T-cell (primary cell): ENCODE data around the gene ADSL. TPM values are rescaled to one million over a fixed set of nuclear protein-coding genes. Genes with fewer than 3 reads are reported as not detected.

ENCODE experiments used
- ATAC-seq, 4 experiments: fragments of 200-7000 bp in 3 of 4; fragments of 150-1000 bp in 1 of 4; cut with Tn5 transposase; replicated peaks in 1 of 4; 1 replicate in 3 of 4; 2 replicates in 1 of 4; pipeline ENCODE4 v1.10.0; 2021; ENCODE audit warnings: moderate library complexity in 3 of 4, mild to moderate bottlenecking in 2 of 4, moderate number of reproducible peaks in 1 of 4
- CTCF ChIA-PET, 2 donors: fragments of 300-600 bp; sonication (Branson Sonifier 250); formaldehyde crosslinking; loops; one replicate each; lab custom pipeline; 2022; ENCODE audit warnings: antibody characterized with exemption in 2 of 2; lab: Charles Lee
- POLR2A ChIA-PET, 2 donors: fragments of 300-600 bp; sonication (Branson Sonifier 250); formaldehyde crosslinking; loops; one replicate each; lab custom pipeline; 2022; ENCODE audit warnings: antibody characterized with exemption in 2 of 2; lab: Charles Lee
- DNase-seq, 35 experiments: peaks; one replicate each; pipeline versions ENCODE4 v3.0.0 to v3.0.0-alpha.2; 2013 to 2023
- H3K27ac ChIP-seq: one replicate; pipeline ENCODE4 v1.5.1; 2013; ENCODE audit warnings: low read length
- H3K27me3 ChIP-seq, 2 experiments: replicated peaks in 1 of 2; 1 replicate in 1 of 2; 2 replicates in 1 of 2; pipeline versions ENCODE4 v1.6.1 to v1.7.0; 2013; ENCODE audit warnings: low read length in 1 of 2, mixed read lengths in 1 of 2; ENCODE audit not compliant: control insufficient read depth in 2 of 2, insufficient read depth in 2 of 2; ENCODE audit errors: extremely low read depth in 1 of 2
- H3K36me3 ChIP-seq, 2 donors: 1 replicate in 1 of 2; 2 replicates in 1 of 2; pipeline versions ENCODE4 v1.6.1 to v1.7.0; 2013; ENCODE audit warnings: low read length in 1 of 2; ENCODE audit not compliant: control insufficient read depth in 2 of 2, insufficient read depth in 1 of 2; ENCODE audit errors: extremely low read depth in 1 of 2
- H3K4me1 ChIP-seq, 2 experiments: 1 replicate in 1 of 2; 2 replicates in 1 of 2; pipeline versions ENCODE4 v1.6.1 to v1.7.0; 2013; ENCODE audit warnings: low read length in 2 of 2, mixed read lengths in 1 of 2; ENCODE audit not compliant: insufficient read depth in 2 of 2, control insufficient read depth in 1 of 2; ENCODE audit errors: extremely low read depth in 1 of 2
- H3K4me3 ChIP-seq, 2 donors: 1 replicate in 1 of 2; 2 replicates in 1 of 2; pipeline versions ENCODE4 v1.5.1 to v1.7.0; 2013; ENCODE audit warnings: mild to moderate bottlenecking in 2 of 2, low read length in 1 of 2, moderate library complexity in 1 of 2; ENCODE audit not compliant: control insufficient read depth in 1 of 2; ENCODE audit errors: extremely low read depth in 1 of 2
- H3K9me3 ChIP-seq: 2 replicates; pipeline ENCODE4 v1.7.0; 2013
- H3K27ac Mint-ChIP-seq, 2 donors: one replicate each; pipeline ENCODE4 v1.8.0; 2020 to 2021; ENCODE audit warnings: mild to moderate bottlenecking in 2 of 2, mixed read lengths in 2 of 2
- H3K27me3 Mint-ChIP-seq, 2 donors: one replicate each; pipeline ENCODE4 v1.8.0; 2021 to 2022; ENCODE audit warnings: mixed read lengths in 2 of 2
- H3K36me3 Mint-ChIP-seq: one replicate; pipeline ENCODE4 v1.8.0; 2021; ENCODE audit warnings: mixed read lengths
- H3K4me1 Mint-ChIP-seq, 3 donors: one replicate each; pipeline ENCODE4 v1.8.0; 2020 to 2022; ENCODE audit warnings: mixed read lengths in 3 of 3, mild to moderate bottlenecking in 1 of 3
- H3K4me3 Mint-ChIP-seq, 3 donors: one replicate each; pipeline ENCODE4 v1.8.0; 2020 to 2022; ENCODE audit warnings: mild to moderate bottlenecking in 3 of 3, mixed read lengths in 3 of 3, moderate library complexity in 3 of 3
- H3K9me3 Mint-ChIP-seq, 3 donors: one replicate each; pipeline ENCODE4 v1.8.0; 2020 to 2022; ENCODE audit warnings: mixed read lengths in 3 of 3
- WGBS: methylation state at CpG from one replicate; pipeline ENCODE4 v1.1.5; 2013; ENCODE audit warnings: missing lambda C conversion rate; ENCODE audit not compliant: insufficient coverage; 5-methylcytosine and 5-hydroxymethylcytosine counted together
- total RNA-seq, 35 experiments: library from RNA in 6 of 35; stranded (reverse) in 6 of 35; fragments of 120-200 nt in 1 of 35; gene quantifications; one replicate each; pipeline versions ENCODE4 v1.2.1 to v1.2.4 and lab custom pipeline; 2013 to 2026

Gene ADSL
- total RNA-seq, 5 donors from 2014 or later (not counting 1 experiment from before 2014, with no cell fraction given), result 64.0 to 84.3 (median 75.1) TPM

DNA sequence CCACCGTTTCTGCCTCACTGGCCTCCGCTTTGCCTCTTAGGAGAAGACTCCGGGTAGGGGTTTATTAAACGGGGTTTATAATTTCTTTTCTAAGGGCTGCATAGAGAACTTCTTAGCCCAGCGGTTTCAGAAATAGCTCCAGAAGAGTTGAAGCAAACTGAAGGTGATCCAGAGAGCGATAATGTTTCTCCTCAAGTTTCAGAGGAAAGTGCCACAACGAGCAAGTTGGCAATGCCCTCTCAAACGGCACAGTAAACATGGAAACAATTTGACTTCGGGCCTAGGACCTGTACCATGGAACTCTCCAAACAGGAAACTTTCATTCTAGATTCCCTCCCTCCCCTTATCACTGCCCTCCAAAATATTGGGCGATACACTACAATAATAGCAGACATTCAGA lies 1.0 kb downstream of the ADSL start:
- H3K4me1 Mint-ChIP-seq, result peaks cover 45 to 54% (median 49%) of the 10 kb centered on the region in 3 donors
- peaks cover 26 to 54% of the 10 kb centered on the region in 2 experiments for H3K4me1 ChIP-seq

GRCh38 chr22:40348025-40348658 lies 1.8 kb downstream of the ADSL start:
- DNase-seq, result peak; percentile 42 to 84 (median 65)
- Mint-ChIP-seq H3K27me3 (no peaks in the 10 kb centered on the region), H3K4me3 (peak overlapping the region; percentile 92 to 98 (median 97)), H3K4me1 (peaks cover 36 to 48% (median 47%) of the 10 kb centered on the region in 3 donors), H3K27ac (peak overlapping the region; percentile 98 to 99), H3K9me3 (no peaks in the 10 kb centered on the region), H3K36me3 (peaks cover 15% of the 10 kb centered on the region)
- Histone ChIP-seq H3K27ac (peak overlapping the region; percentile 85), H3K27me3 (no peaks in the 10 kb centered on the region), H3K4me1 (peaks cover 17 to 47% of the 10 kb centered on the region in 2 experiments), H3K9me3 (no peaks in the 10 kb centered on the region), H3K4me3 (peak overlapping the region in 1 of 2 donors; percentile 96), H3K36me3 (peaks cover 4 to 42% of the 10 kb centered on the region in 2 donors)
- ChIA-PET CTCF (interaction anchor here (0.5 to 4.4 kb wide), 22 partner anchors 23 to 852 kb away, joined by 3 to 29 read pairs (median 4); partner anchors contain the start of gene TNRC6B (in 1 of the 2)), POLR2A (interaction anchor here (0.7 to 1.4 kb wide), 2 partner anchors 72 to 304 kb away, joined by 5 to 7 read pairs; no protein-coding TSS in a partner anchor)
- 0% methylated on average over 1 of the region's 10 CpGs for WGBS
- peak; percentile 25 to 44 (median 32) for ATAC-seq

More for the DNA sequence above, 1.0 kb downstream of the ADSL start:
- peaks cover 4 to 34% of the 10 kb centered on the region in 2 donors for H3K36me3 ChIP-seq
- ChIA-PET CTCF (interaction anchor here (0.5 to 4.4 kb wide), 18 partner anchors 22 to 814 kb away, joined by 3 to 29 read pairs (median 4); partner anchors contain the start of gene TNRC6B (in 1 of the 2)), POLR2A (interaction anchor here in 1 of 2 donors (0.6 to 1.4 kb wide), 2 partner anchors 303 to 1000 kb away, joined by 3 to 5 read pairs; no protein-coding TSS in a partner anchor)
- ATAC-seq (no peak), DNase-seq (no peak)
- H3K27ac ChIP-seq, result peak overlapping the region; percentile 85
- no peaks in the 10 kb centered on the region for H3K9me3 Mint-ChIP-seq
- H3K27me3 Mint-ChIP-seq, result no peaks in the 10 kb centered on the region
- H3K4me3 Mint-ChIP-seq, result peak overlapping the region; percentile 92 to 98 (median 97)
- peak overlapping the region; percentile 98 to 99 for H3K27ac Mint-ChIP-seq
- peak overlapping the region; percentile 81 to 96 for H3K4me3 ChIP-seq
- H3K27me3 ChIP-seq, result no peaks in the 10 kb centered on the region
- H3K36me3 Mint-ChIP-seq, result peaks cover 11% of the 10 kb centered on the region
- WGBS, result 7% methylated on average over 6 of the region's 10 CpGs
- H3K9me3 ChIP-seq, result no peaks in the 10 kb centered on the region

DNA sequence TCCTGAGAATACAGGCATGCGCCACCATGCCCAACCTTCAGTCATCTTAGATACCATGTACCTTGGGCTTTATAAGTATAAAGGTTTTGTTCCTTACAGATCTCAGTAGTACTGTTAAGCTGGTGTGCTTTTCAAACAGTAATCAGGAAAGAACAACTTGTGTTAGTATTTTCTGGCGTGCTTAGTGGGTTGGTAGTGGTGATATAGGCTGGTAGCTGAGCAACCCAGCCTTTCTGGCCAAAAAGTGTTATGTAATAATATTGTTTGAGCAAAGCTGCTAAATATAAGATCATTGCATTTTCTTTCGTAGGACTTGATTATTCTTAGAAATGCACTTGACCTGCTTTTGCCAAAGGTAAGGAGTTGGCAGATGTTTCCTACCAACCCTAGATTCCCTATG lies 6.5 kb downstream of the ADSL start:
- Mint-ChIP-seq H3K4me1 (peaks cover 12 to 24% (median 19%) of the 10 kb centered on the region in 3 donors), H3K27ac (peak overlapping the region in 1 of 2 donors; percentile 52), H3K27me3 (no peaks in the 10 kb centered on the region), H3K4me3 (no peak overlapping the region), H3K36me3 (peaks cover 37% of the 10 kb centered on the region), H3K9me3 (no peaks in the 10 kb centered on the region)
- Histone ChIP-seq H3K9me3 (no peaks in the 10 kb centered on the region), H3K27ac (no peak overlapping the region), H3K4me3 (no peak overlapping the region), H3K36me3 (peaks cover 9 to 77% of the 10 kb centered on the region in 2 donors), H3K27me3 (no peaks in the 10 kb centered on the region), H3K4me1 (peaks cover 6 to 7% of the 10 kb centered on the region in 2 experiments)
- WGBS, result no CpG with 5 or more reads among the region's 3 CpGs
- DNase-seq, result no peak
- POLR2A ChIA-PET, result no interaction called here
- CTCF ChIA-PET, result interaction anchor here (0.6 kb wide), 2 partner anchors 294 to 402 kb away, joined by 5 read pairs; no protein-coding TSS in a partner anchor
- ATAC-seq, result no peak

DNA sequence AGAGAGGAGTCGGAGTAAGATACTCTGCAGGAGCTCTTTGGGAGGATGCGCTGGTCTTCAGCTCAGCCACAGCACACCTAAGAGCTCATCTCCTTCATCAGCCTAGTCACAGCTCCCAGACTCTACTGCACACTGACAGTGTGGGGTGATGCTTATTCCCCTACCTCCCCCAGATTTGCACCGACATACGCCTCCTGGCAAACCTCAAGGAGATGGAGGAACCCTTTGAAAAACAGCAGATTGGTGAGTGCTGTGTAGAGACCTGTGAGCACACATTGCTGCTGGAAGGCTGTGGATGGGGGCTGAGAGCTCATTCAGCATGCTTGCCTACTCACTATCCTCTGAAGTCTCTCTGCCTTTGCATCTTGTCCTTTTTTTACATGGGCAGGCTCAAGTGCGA lies 14.8 kb downstream of the ADSL start:
- 98% methylated on average over 3 of the region's 5 CpGs for WGBS
- no peak overlapping the region for H3K4me3 ChIP-seq
- ATAC-seq (no peak), DNase-seq (no peak)
- ChIA-PET POLR2A (no interaction called here), CTCF (no interaction called here)
- no peaks in the 10 kb centered on the region for H3K27me3 ChIP-seq
- H3K9me3 Mint-ChIP-seq, result no peaks in the 10 kb centered on the region
- no peaks in the 10 kb centered on the region for H3K4me1 ChIP-seq
- H3K27ac ChIP-seq, result no peak overlapping the region
- H3K4me1 Mint-ChIP-seq, result peaks cover 0 to 11% (median 0%) of the 10 kb centered on the region in 3 donors
- H3K36me3 ChIP-seq, result peaks cover 33 to 91% of the 10 kb centered on the region in 2 donors
- H3K36me3 Mint-ChIP-seq, result peaks cover 70% of the 10 kb centered on the region
- H3K27me3 Mint-ChIP-seq, result no peaks in the 10 kb centered on the region
- no peak overlapping the region for H3K4me3 Mint-ChIP-seq
- H3K27ac Mint-ChIP-seq, result no peak overlapping the region
- H3K9me3 ChIP-seq, result no peaks in the 10 kb centered on the region

DNA sequence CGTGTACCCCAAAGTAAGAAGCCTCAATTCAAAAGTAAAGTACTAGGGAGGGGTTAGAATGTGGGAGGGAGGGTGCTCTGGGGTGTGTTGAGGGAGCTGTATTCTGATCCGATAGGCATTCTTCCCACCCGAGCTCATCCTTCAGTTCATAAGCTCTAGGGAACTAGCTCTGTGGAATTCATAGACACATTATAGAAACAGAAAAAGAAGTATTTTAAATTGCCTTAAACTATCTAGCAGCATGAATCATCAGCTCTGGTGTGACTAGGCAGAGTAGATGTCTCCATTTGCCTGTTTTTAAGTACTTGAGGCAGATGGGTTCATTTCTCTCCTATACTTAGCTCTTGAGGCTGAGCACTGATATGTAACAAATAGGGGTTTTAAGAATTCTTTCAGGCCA lies 16.8 kb downstream of the ADSL start:
- no peak overlapping the region for H3K4me3 Mint-ChIP-seq

DNA sequence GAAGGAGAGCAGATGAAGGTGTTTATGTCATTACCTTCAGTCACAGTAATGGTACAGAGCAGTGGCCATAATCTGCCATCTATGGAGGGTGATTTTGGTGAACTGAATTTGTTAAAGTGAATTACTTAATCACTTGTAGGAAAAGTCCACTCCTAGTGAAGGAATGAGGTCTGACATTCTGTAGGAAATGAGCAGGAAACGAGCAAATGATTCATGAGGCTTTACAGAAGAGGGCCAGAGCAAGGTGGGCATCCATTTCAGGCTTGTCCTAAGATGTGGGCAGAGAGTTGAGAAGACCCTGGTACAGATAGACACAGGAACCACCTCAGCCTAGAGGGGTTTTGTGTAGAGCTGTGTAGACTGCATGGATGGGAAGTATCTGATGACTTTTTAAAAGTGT lies 18.1 kb downstream of the ADSL start:
- Mint-ChIP-seq H3K36me3 (peaks cover 70% of the 10 kb centered on the region), H3K27ac (peak overlapping the region; percentile 8 to 19), H3K9me3 (no peaks in the 10 kb centered on the region), H3K4me1 (peaks cover 0 to 17% (median 0%) of the 10 kb centered on the region in 3 donors), H3K27me3 (no peaks in the 10 kb centered on the region), H3K4me3 (no peak overlapping the region)
- H3K4me1 ChIP-seq, result no peaks in the 10 kb centered on the region
- WGBS, result 100% methylated on average over 1 of the region's 1 CpG
- no peak overlapping the region for H3K27ac ChIP-seq
- H3K4me3 ChIP-seq, result no peak overlapping the region
- ATAC-seq, result no peak
- CTCF ChIA-PET, result no interaction called here
- no peak for DNase-seq
- H3K9me3 ChIP-seq, result no peaks in the 10 kb centered on the region
- POLR2A ChIA-PET, result no interaction called here
- peaks cover 30 to 84% of the 10 kb centered on the region in 2 donors for H3K36me3 ChIP-seq
- H3K27me3 ChIP-seq, result no peaks in the 10 kb centered on the region

More for the DNA sequence above, 16.8 kb downstream of the ADSL start:
- ChIA-PET POLR2A (interaction anchor here (0.6 to 0.7 kb wide), 2 partner anchors 156 to 245 kb away, joined by 3 to 4 read pairs; no protein-coding TSS in a partner anchor), CTCF (interaction anchor here in 1 of 2 donors (0.6 kb wide), 1 partner anchor 647 kb away, joined by 4 read pairs; no protein-coding TSS in a partner anchor)
- Mint-ChIP-seq H3K36me3 (peaks cover 74% of the 10 kb centered on the region), H3K9me3 (no peaks in the 10 kb centered on the region), H3K27me3 (no peaks in the 10 kb centered on the region), H3K27ac (peak overlapping the region in 1 of 2 donors; percentile 12), H3K4me1 (peaks cover 0 to 17% (median 0%) of the 10 kb centered on the region in 3 donors)
- no peak overlapping the region for H3K4me3 ChIP-seq
- no peaks in the 10 kb centered on the region for H3K27me3 ChIP-seq
- DNase-seq (no peak), ATAC-seq (no peak)
- H3K4me1 ChIP-seq, result no peaks in the 10 kb centered on the region
- WGBS, result 100% methylated on average over 1 of the region's 3 CpGs
- H3K36me3 ChIP-seq, result peaks cover 30 to 95% of the 10 kb centered on the region in 2 donors
- no peak overlapping the region for H3K27ac ChIP-seq
- H3K9me3 ChIP-seq, result no peaks in the 10 kb centered on the region
